GM23338 (cell line): ENCODE data around the gene HSPH1. TPM values are rescaled to one million over a fixed set of nuclear protein-coding genes. Genes with fewer than 3 reads are reported as not detected.

ENCODE experiments used
- CREB1 ChIP-seq: fragments of 250-450 bp; sonication (Bioruptor Pico); IDR thresholded peaks from 2 replicates; pipeline ENCODE4 v1.5.0; 2020; ENCODE audit warnings: low read depth, mild to moderate bottlenecking, moderate library complexity
- EZH2 ChIP-seq: fragments of 200-600 bp; sonication (generic); IDR thresholded peaks from one replicate; pipeline ENCODE4 v1.8.0; 2017; ENCODE audit warnings: antibody characterized with exemption, mild to moderate bottlenecking, low read depth; ENCODE audit not compliant: unreplicated experiment
- EZH2phosphoT487 ChIP-seq: fragments of 200-600 bp; sonication (generic); IDR thresholded peaks from one replicate; pipeline ENCODE4 v1.8.1; 2018; ENCODE audit warnings: antibody characterized with exemption; ENCODE audit not compliant: unreplicated experiment
- NANOG ChIP-seq: IDR thresholded peaks from 2 replicates; pipeline ENCODE4 v1.6.1; 2016; ENCODE audit warnings: antibody characterized with exemption, borderline replicate concordance
- POLR2AphosphoS5 ChIP-seq: IDR thresholded peaks from 2 replicates; pipeline ENCODE4 v1.6.1; 2016; ENCODE audit warnings: antibody characterized with exemption, low read depth
- STAT1 ChIP-seq: IDR thresholded peaks from one replicate; pipeline ENCODE4 v1.6.1; 2016; ENCODE audit warnings: antibody characterized with exemption; ENCODE audit not compliant: unreplicated experiment
- ZNF462 ChIP-seq: fragments of 250-450 bp; sonication (Bioruptor Pico); IDR thresholded peaks from 2 replicates; pipeline ENCODE4 v1.5.0; 2020; ENCODE audit warnings: mild to moderate bottlenecking, moderate library complexity
- polyA plus RNA-seq: library from polyadenylated mRNA; unstranded; fragments of >200 nt; fragmentation: Nextera tagmentation; extraction: Ambion mirVana; gene quantifications from 2 replicates; pipeline ENCODE4 v1.2.1, GENCODE V29; 2016
- total RNA-seq: library from RNA; depleted of rRNA; stranded (reverse); fragments of >200 nt; shearing (Covaris generic); gene quantifications from 2 replicates; pipeline ENCODE4 v1.2.3, GENCODE V29; 2014
- TF ChIP-seq, protein P1 (sequence below): IDR thresholded peaks from one replicate; pipeline ENCODE4 v1.6.1; 2018; ENCODE audit warnings: antibody characterized with exemption; ENCODE audit not compliant: unreplicated experiment

Gene HSPH1
- total and polyA plus RNA-seq, 2 experiments from 2014 or later, result 112 to 147 TPM

DNA sequence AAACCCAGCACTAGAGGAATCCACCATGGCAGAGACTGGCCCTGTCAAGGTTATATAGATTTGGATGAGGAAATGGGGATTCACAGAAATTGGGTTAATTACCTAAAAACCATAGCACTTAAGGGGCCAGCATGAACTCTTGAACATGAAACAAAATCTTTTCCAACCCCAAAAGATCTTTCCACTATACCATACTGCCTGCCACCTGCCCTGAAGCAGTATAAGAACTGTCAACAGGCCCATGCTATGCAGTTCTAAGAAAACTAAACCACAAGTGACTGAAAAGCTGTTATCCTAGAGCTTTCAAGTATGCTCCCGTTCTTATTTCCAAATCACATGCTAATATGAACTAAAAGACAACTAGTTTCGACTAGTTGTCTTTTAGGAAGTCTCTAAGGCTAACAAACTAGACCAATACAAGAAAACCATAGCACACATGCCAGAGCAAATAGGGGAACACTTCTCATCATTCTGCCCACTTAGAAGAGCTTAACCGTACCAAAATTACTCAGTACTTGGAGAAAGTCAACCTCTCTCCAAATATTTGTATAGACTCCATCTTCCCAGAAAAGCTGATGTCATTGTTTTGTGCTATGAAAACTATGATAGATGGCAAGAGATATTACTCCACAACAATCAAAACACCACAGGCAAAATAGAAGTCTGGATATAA, 27.5 kb downstream of the HSPH1 start (continued):
- TF ChIP-seq, protein P1, sequence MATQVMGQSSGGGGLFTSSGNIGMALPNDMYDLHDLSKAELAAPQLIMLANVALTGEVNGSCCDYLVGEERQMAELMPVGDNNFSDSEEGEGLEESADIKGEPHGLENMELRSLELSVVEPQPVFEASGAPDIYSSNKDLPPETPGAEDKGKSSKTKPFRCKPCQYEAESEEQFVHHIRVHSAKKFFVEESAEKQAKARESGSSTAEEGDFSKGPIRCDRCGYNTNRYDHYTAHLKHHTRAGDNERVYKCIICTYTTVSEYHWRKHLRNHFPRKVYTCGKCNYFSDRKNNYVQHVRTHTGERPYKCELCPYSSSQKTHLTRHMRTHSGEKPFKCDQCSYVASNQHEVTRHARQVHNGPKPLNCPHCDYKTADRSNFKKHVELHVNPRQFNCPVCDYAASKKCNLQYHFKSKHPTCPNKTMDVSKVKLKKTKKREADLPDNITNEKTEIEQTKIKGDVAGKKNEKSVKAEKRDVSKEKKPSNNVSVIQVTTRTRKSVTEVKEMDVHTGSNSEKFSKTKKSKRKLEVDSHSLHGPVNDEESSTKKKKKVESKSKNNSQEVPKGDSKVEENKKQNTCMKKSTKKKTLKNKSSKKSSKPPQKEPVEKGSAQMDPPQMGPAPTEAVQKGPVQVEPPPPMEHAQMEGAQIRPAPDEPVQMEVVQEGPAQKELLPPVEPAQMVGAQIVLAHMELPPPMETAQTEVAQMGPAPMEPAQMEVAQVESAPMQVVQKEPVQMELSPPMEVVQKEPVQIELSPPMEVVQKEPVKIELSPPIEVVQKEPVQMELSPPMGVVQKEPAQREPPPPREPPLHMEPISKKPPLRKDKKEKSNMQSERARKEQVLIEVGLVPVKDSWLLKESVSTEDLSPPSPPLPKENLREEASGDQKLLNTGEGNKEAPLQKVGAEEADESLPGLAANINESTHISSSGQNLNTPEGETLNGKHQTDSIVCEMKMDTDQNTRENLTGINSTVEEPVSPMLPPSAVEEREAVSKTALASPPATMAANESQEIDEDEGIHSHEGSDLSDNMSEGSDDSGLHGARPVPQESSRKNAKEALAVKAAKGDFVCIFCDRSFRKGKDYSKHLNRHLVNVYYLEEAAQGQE, result no peak
- TF ChIP-seq POLR2AphosphoS5 (no peak), STAT1 (no peak), NANOG (no peak), EZH2 (no peak), ZNF462 (no peak), EZH2phosphoT487 (no peak), CREB1 (CRISPR knock-in tag) (no peak)
